Caco-2 (cell line): ENCODE measurements around the gene CAP1. TPM values are rescaled to one million over a fixed set of nuclear protein-coding genes. Genes with fewer than 3 reads are reported as not detected.

Source experiments
- BruUV-seq: library from RNA; stranded (reverse); fragments of 400-500 nt; replicated peaks from 2 replicates; lab custom pipeline; 2021; lab: Mats Ljungman, UMichigan
- CTCF ChIA-PET: fragments of 300-600 bp; sonication (Branson Sonifier 250); formaldehyde crosslinking; loops from one replicate; lab custom pipeline; 2022; ENCODE audit warnings: antibody characterized with exemption; lab: Charles Lee
- POLR2A ChIA-PET: fragments of 300-600 bp; sonication (Branson Sonifier 250); formaldehyde crosslinking; loops from one replicate; lab custom pipeline; 2022; ENCODE audit warnings: antibody characterized with exemption; lab: Charles Lee
- DNase-seq, 2 experiments: peaks; one replicate each; pipeline versions ENCODE4 v3.0.0 to v3.0.0-alpha.2; 2020 to 2022
- H3K27me3 ChIP-seq: replicated peaks from 2 replicates; pipeline ENCODE4 v1.6.0; 2011; ENCODE audit warnings: low read length; ENCODE audit not compliant: control insufficient read depth, insufficient read depth
- H3K36me3 ChIP-seq: 2 replicates; pipeline ENCODE4 v1.5.1; 2011; ENCODE audit warnings: low read length; ENCODE audit not compliant: control insufficient read depth, insufficient read depth
- H3K4me1 ChIP-seq: fragments of 250-450 bp; sonication (Bioruptor Pico); 2 replicates; pipeline ENCODE4 v1.5.1; 2020; ENCODE audit warnings: mild to moderate bottlenecking
- H3K4me3 ChIP-seq: 2 replicates; pipeline ENCODE4 v1.5.1; 2011; ENCODE audit warnings: low read depth, mild to moderate bottlenecking, control low read depth, low read length
- H3K9me3 ChIP-seq: fragments of 250-450 bp; sonication (Bioruptor Pico); 2 replicates; pipeline ENCODE4 v1.5.1; 2020; ENCODE audit warnings: mild to moderate bottlenecking, moderate library complexity
- H3K27ac Mint-ChIP-seq: one replicate; pipeline ENCODE4 v1.8.0; 2022; ENCODE audit warnings: mixed read lengths; ENCODE audit not compliant: unreplicated experiment
- H3K27me3 Mint-ChIP-seq: one replicate; pipeline ENCODE4 v1.8.0; 2022; ENCODE audit warnings: mixed read lengths; ENCODE audit not compliant: insufficient read depth, unreplicated experiment
- H3K36me3 Mint-ChIP-seq: one replicate; pipeline ENCODE4 v1.8.0; 2022; ENCODE audit warnings: mild to moderate bottlenecking, mixed read lengths; ENCODE audit not compliant: insufficient read depth, unreplicated experiment
- H3K4me1 Mint-ChIP-seq: one replicate; pipeline ENCODE4 v1.8.0; 2022; ENCODE audit warnings: low read depth, mixed read lengths; ENCODE audit not compliant: unreplicated experiment
- H3K4me3 Mint-ChIP-seq: one replicate; pipeline ENCODE4 v1.8.0; 2022; ENCODE audit warnings: mild to moderate bottlenecking, moderate library complexity, mixed read lengths; ENCODE audit not compliant: unreplicated experiment
- H3K9me3 Mint-ChIP-seq: one replicate; pipeline ENCODE4 v1.8.0; 2022; ENCODE audit warnings: mixed read lengths; ENCODE audit not compliant: unreplicated experiment
- CTCF ChIP-seq, 2 experiments: fragments of 200-600 bp in 1 of 2; IDR thresholded peaks; 1 replicate in 1 of 2; 2 replicates in 1 of 2; pipeline versions ENCODE4 v1.5.1 to v1.8.0; 2011 to 2022; ENCODE audit warnings: antibody characterized with exemption in 1 of 2, control low read depth in 1 of 2, inconsistent platforms in 1 of 2, low read depth in 1 of 2, low read length in 1 of 2, mild to moderate bottlenecking in 1 of 2, moderate library complexity in 1 of 2; ENCODE audit not compliant: insufficient read depth in 1 of 2, severe bottlenecking in 1 of 2, unreplicated experiment in 1 of 2
- intact Hi-C: fragments of 100-400 bp; cut with micrococcal nuclease; formaldehyde crosslinking; loops from one replicate; pipeline ENCODE4 v1.10.0; 2022; ENCODE audit not compliant: unreplicated experiment
- total RNA-seq: library from RNA; stranded (reverse); gene quantifications from 2 replicates; pipeline ENCODE4 v1.2.3, GENCODE V29; 2022

The CAP1 gene
- total RNA-seq, 1 experiment from 2014 or later, result 181 TPM

GRCh38 chr1:40024671-40025070, 15.9 kb upstream of the CAP1 start:
- no peak overlapping the region for H3K27ac Mint-ChIP-seq
- BruUV-seq, result no TSS peak
- POLR2A ChIA-PET, result no interaction called here

GRCh38 chr1:40027647-40028046, 12.9 kb upstream of the CAP1 start:
- no peak overlapping the region for H3K4me3 ChIP-seq
- H3K4me3 Mint-ChIP-seq, result no peak overlapping the region
- intact Hi-C loops, result no loop called here
- TF ChIP-seq CTCF (IDR thresholded peaks at IDR 0.05; ENCODE audit: insufficient read depth in 1 of 2, low read depth in 1 of 2, low read length in 1 of 2, severe bottlenecking in 1 of 2, unreplicated experiment in 1 of 2), result no peak
- no peaks in the 10 kb centered on the region for H3K27me3 ChIP-seq
- H3K36me3 ChIP-seq, result no peaks in the 10 kb centered on the region
- POLR2A ChIA-PET, result no interaction called here
- H3K9me3 Mint-ChIP-seq, result no peaks in the 10 kb centered on the region
- BruUV-seq, result no TSS peak
- H3K4me1 ChIP-seq, result peaks cover 3% of the 10 kb centered on the region; the same call in 1 of the 2 replicates
- no peaks in the 10 kb centered on the region for H3K27me3 Mint-ChIP-seq
- CTCF ChIA-PET, result interaction anchor here (0.8 kb wide), 1 partner anchor 125 kb away, joined by 3 read pairs; no protein-coding TSS in a partner anchor
- no peak for DNase-seq
- no peaks in the 10 kb centered on the region for H3K9me3 ChIP-seq
- no peak overlapping the region for H3K27ac Mint-ChIP-seq
- H3K4me1 Mint-ChIP-seq, result peaks cover 12% of the 10 kb centered on the region
- H3K36me3 Mint-ChIP-seq, result no peaks in the 10 kb centered on the region

More at GRCh38 chr1:40024671-40025070, 15.9 kb upstream of the CAP1 start:
- Mint-ChIP-seq H3K4me3 (no peak overlapping the region), H3K4me1 (no peaks in the 10 kb centered on the region), H3K36me3 (no peaks in the 10 kb centered on the region), H3K9me3 (no peaks in the 10 kb centered on the region), H3K27me3 (no peaks in the 10 kb centered on the region)
- Histone ChIP-seq H3K4me1 (no peaks in the 10 kb centered on the region), H3K27me3 (no peaks in the 10 kb centered on the region), H3K4me3 (no peak overlapping the region), H3K9me3 (no peaks in the 10 kb centered on the region), H3K36me3 (no peaks in the 10 kb centered on the region)
- TF ChIP-seq CTCF (IDR thresholded peaks at IDR 0.05; ENCODE audit: insufficient read depth in 1 of 2, low read depth in 1 of 2, low read length in 1 of 2, severe bottlenecking in 1 of 2, unreplicated experiment in 1 of 2), result no peak
- no peak for DNase-seq
- intact Hi-C loops, result no loop called here
- CTCF ChIA-PET, result no interaction called here

GRCh38 chr1:40029608-40030007, 10.9 kb upstream of the CAP1 start:
- no peaks in the 10 kb centered on the region for H3K9me3 ChIP-seq
- H3K9me3 Mint-ChIP-seq, result no peaks in the 10 kb centered on the region
- CTCF ChIA-PET, result interaction anchor here (1.0 to 2.6 kb wide), 2 partner anchors 10 to 596 kb away, joined by 5 to 7 read pairs; no protein-coding TSS in a partner anchor

More at GRCh38 chr1:40029608-40030007, 10.9 kb upstream of the CAP1 start:
- no TSS peak for BruUV-seq
- Histone ChIP-seq H3K4me3 (no peak overlapping the region), H3K36me3 (no peaks in the 10 kb centered on the region), H3K4me1 (peaks cover 3% of the 10 kb centered on the region; the same call in 1 of the 2 replicates), H3K27me3 (no peaks in the 10 kb centered on the region)
- intact Hi-C loops, result loop anchor here (10.0 kb wide), 1 partner anchor 45 kb away; no protein-coding TSS in a partner anchor
- Mint-ChIP-seq H3K27me3 (no peaks in the 10 kb centered on the region), H3K4me3 (no peak overlapping the region), H3K36me3 (no peaks in the 10 kb centered on the region), H3K27ac (no peak overlapping the region), H3K4me1 (peaks cover 13% of the 10 kb centered on the region)
- no peak for DNase-seq
- POLR2A ChIA-PET, result no interaction called here
- no peak for TF ChIP-seq CTCF (IDR thresholded peaks at IDR 0.05; ENCODE audit: insufficient read depth in 1 of 2, low read depth in 1 of 2, low read length in 1 of 2, severe bottlenecking in 1 of 2, unreplicated experiment in 1 of 2)
